Measurements from ENCODE around the gene PCDH1. TPM values are rescaled to one million over a fixed set of nuclear protein-coding genes. Genes with fewer than 3 reads are reported as not detected.

The PCDH1 gene
- total RNA-seq, 1 donor from 2014 or later, result 7.9 TPM

DNA sequence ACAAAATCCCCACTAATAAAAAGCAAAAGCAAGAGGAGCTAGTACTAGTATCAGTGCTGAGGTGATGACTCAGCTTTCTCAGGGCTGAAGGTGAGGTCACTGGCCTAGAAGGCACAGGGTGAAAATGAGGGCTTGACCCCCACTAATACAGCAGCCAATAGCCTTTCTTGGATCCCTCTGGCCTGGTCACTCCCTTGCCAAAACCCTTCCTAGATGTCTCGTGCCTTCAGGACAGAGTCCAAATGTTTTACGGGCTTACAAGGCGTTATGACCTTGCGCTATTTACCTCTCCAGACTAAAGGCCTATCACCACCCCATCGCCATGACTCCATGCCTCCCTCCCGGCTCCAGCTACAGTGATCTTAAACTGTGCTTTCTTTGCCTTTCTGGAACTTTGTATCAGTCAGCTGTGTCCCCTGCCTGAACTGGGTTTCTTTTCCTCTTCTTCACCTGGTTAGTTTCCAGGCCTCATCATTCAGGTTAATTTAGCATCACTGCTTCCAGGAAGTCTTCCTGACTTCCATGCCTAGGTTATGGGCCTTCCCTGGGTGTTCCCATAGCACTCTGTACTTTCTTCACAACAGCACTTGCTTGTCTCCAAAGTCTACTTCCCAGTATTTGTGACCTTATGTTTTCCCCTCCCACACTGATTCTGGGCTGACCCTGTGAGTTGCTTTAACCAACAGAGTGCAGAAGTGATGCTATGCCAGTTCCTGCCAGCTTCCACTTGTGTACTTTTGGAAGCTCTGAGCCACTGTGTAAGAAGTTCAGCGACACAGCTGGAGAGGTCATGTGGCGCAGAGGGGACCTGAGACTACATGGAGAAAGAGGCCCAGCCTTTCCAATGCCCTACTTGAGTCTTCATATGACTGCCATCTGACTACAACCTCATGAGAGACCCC is 41.3 kb upstream of the PCDH1 start:
- no peak for DNase-seq
- Mint-ChIP-seq H3K4me1 (ENCODE audit: low read depth, unreplicated experiment) (peaks cover 4% of the 10 kb centered on the region), H3K27me3 (ENCODE audit: unreplicated experiment) (peaks cover 3% of the 10 kb centered on the region), H3K36me3 (ENCODE audit: unreplicated experiment) (peaks cover 5% of the 10 kb centered on the region), H3K27ac (ENCODE audit: unreplicated experiment) (no peak overlapping the region), H3K9me3 (ENCODE audit: unreplicated experiment) (peaks cover 3% of the 10 kb centered on the region), H3K4me3 (ENCODE audit: unreplicated experiment) (no peak overlapping the region)
- TF ChIP-seq, protein P1, sequence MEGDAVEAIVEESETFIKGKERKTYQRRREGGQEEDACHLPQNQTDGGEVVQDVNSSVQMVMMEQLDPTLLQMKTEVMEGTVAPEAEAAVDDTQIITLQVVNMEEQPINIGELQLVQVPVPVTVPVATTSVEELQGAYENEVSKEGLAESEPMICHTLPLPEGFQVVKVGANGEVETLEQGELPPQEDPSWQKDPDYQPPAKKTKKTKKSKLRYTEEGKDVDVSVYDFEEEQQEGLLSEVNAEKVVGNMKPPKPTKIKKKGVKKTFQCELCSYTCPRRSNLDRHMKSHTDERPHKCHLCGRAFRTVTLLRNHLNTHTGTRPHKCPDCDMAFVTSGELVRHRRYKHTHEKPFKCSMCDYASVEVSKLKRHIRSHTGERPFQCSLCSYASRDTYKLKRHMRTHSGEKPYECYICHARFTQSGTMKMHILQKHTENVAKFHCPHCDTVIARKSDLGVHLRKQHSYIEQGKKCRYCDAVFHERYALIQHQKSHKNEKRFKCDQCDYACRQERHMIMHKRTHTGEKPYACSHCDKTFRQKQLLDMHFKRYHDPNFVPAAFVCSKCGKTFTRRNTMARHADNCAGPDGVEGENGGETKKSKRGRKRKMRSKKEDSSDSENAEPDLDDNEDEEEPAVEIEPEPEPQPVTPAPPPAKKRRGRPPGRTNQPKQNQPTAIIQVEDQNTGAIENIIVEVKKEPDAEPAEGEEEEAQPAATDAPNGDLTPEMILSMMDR (IDR thresholded peaks at IDR 0.05; ENCODE audit: partially characterized antibody, unreplicated experiment), result no peak

DNA sequence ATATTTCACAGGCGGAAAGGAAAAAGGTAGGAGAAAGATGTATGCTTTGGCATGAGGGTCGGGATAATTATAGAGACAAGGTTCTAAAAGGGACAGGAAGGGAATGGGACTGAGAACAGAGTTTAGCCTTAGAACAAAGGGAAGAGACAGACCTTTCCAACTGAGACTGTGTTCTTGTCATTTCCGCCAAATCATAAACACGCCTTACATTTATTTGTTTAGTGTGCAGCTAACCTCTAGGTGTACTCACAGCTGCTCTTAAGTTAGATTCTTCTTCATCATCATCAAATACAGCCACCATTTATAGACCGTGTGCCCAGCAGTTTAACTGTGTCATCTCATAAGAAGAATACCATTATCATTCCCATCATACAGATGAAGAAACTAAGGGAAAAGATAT is 39.5 kb upstream of the PCDH1 start:
- Mint-ChIP-seq H3K4me3 (ENCODE audit: unreplicated experiment) (no peak overlapping the region), H3K27me3 (ENCODE audit: unreplicated experiment) (peaks cover 8% of the 10 kb centered on the region), H3K36me3 (ENCODE audit: unreplicated experiment) (peaks cover 5% of the 10 kb centered on the region), H3K27ac (ENCODE audit: unreplicated experiment) (no peak overlapping the region), H3K9me3 (ENCODE audit: unreplicated experiment) (peaks cover 3% of the 10 kb centered on the region), H3K4me1 (ENCODE audit: low read depth, unreplicated experiment) (peaks cover 4% of the 10 kb centered on the region)
- TF ChIP-seq, protein P1 (IDR thresholded peaks at IDR 0.05; ENCODE audit: partially characterized antibody, unreplicated experiment), result no peak
- no peak for DNase-seq

DNA sequence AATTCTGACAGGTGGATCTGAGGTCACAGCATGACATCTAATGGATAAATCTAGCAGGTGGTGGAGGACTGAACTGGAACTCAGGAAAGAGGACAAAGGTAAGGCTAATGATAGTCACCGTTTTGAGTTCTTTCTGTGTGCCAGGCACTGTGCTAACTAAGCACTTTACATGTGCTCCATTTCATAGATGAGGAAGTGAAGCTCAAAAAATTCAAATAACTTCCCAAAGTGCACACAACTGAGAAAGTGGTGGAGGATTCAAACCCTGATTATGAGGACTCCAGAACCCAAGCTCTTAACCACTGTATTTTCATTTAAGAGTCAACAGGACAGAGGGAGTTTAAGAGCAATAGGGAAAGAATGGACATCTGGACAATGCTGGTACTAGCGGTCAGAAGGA is 38.3 kb upstream of the PCDH1 start:
- TF ChIP-seq, protein P1 (IDR thresholded peaks at IDR 0.05; ENCODE audit: partially characterized antibody, unreplicated experiment), result no peak
- no peak for DNase-seq
- peaks cover 8% of the 10 kb centered on the region for H3K27me3 Mint-ChIP-seq (ENCODE audit: unreplicated experiment)
- H3K27ac Mint-ChIP-seq (ENCODE audit: unreplicated experiment), result no peak overlapping the region
- peaks cover 3% of the 10 kb centered on the region for H3K9me3 Mint-ChIP-seq (ENCODE audit: unreplicated experiment)
- peaks cover 4% of the 10 kb centered on the region for H3K4me1 Mint-ChIP-seq (ENCODE audit: low read depth, unreplicated experiment)
- peaks cover 5% of the 10 kb centered on the region for H3K36me3 Mint-ChIP-seq (ENCODE audit: unreplicated experiment)
- H3K4me3 Mint-ChIP-seq (ENCODE audit: unreplicated experiment), result no peak overlapping the region

DNA sequence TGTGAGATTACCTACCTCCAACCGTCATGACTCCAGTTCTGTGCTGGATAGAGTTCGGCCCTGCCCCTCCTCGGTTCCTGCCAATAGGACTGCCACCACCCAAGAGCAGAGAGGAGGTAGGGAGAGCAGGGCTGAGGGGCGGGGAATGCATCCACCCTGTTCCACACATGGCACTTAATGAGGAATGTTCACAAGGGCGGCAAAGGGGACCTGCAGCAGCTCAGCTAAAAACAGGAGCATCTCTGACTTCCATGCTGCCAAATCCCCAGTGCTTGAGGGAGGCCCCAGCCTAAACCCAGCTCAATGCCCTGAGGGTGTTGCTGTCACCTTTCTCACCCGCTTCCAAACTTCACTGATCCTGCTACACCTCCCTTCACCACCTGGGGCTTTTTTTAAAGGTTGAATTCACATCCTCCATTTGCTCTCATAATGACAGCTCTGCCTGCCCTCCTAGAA is 37.7 kb upstream of the PCDH1 start:
- Mint-ChIP-seq H3K4me3 (ENCODE audit: unreplicated experiment) (no peak overlapping the region), H3K27ac (ENCODE audit: unreplicated experiment) (no peak overlapping the region), H3K36me3 (ENCODE audit: unreplicated experiment) (peaks cover 5% of the 10 kb centered on the region), H3K9me3 (ENCODE audit: unreplicated experiment) (peaks cover 3% of the 10 kb centered on the region), H3K27me3 (ENCODE audit: unreplicated experiment) (peaks cover 8% of the 10 kb centered on the region), H3K4me1 (ENCODE audit: low read depth, unreplicated experiment) (peaks cover 4% of the 10 kb centered on the region)
- DNase-seq, result no peak
- TF ChIP-seq, protein P1 (IDR thresholded peaks at IDR 0.05; ENCODE audit: partially characterized antibody, unreplicated experiment), result no peak

DNA sequence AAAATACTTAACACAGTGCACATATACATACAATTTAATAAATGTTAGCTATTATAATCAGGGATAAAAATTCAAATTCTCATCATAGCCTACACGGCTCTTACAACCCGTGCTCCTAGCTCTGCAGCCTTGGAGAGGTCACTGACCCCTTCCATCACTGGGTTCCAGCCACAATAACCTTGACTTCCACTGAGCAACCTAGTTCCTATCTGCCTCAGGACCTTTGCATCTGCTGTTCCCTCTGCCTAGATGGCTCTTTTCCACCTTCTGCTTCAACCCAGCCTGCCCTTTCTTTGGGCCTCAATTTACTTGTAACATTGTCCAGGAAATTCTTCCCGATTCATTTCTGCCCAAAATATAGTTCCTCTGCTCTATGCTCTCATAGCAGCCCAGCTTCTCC is 36.6 kb upstream of the PCDH1 start:
- TF ChIP-seq, protein P1 (IDR thresholded peaks at IDR 0.05; ENCODE audit: partially characterized antibody, unreplicated experiment), result no peak
- H3K9me3 Mint-ChIP-seq (ENCODE audit: unreplicated experiment), result peaks cover 3% of the 10 kb centered on the region
- H3K27ac Mint-ChIP-seq (ENCODE audit: unreplicated experiment), result no peak overlapping the region
- H3K4me3 Mint-ChIP-seq (ENCODE audit: unreplicated experiment), result peak overlapping the region; percentile 55
- no peak for DNase-seq
- peaks cover 6% of the 10 kb centered on the region for H3K27me3 Mint-ChIP-seq (ENCODE audit: unreplicated experiment)
- peaks cover 5% of the 10 kb centered on the region for H3K36me3 Mint-ChIP-seq (ENCODE audit: unreplicated experiment)
- peaks cover 4% of the 10 kb centered on the region for H3K4me1 Mint-ChIP-seq (ENCODE audit: low read depth, unreplicated experiment)

Data from glutamatergic neuron (in vitro differentiated cells).